ENCODE results near the gene SRGAP3.

GRCh38 chr3:9113040-9113439 is 136.4 kb downstream of the SRGAP3 start:
- TF ChIP-seq POLR2A (IDR thresholded peaks at IDR 0.05) = no peak
- TF ChIP-seq, protein P1, sequence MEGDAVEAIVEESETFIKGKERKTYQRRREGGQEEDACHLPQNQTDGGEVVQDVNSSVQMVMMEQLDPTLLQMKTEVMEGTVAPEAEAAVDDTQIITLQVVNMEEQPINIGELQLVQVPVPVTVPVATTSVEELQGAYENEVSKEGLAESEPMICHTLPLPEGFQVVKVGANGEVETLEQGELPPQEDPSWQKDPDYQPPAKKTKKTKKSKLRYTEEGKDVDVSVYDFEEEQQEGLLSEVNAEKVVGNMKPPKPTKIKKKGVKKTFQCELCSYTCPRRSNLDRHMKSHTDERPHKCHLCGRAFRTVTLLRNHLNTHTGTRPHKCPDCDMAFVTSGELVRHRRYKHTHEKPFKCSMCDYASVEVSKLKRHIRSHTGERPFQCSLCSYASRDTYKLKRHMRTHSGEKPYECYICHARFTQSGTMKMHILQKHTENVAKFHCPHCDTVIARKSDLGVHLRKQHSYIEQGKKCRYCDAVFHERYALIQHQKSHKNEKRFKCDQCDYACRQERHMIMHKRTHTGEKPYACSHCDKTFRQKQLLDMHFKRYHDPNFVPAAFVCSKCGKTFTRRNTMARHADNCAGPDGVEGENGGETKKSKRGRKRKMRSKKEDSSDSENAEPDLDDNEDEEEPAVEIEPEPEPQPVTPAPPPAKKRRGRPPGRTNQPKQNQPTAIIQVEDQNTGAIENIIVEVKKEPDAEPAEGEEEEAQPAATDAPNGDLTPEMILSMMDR (IDR thresholded peaks at IDR 0.05) = no peak

Data from uterus (tissue), 2 donors.